A549 (cell line): Measurements from ENCODE around the gene JAKMIP1.

Source experiments
- BHLHE40 ChIP-seq: IDR thresholded peaks from 2 replicates; pipeline ENCODE4 v1.6.1; 2012; ENCODE audit warnings: low read depth, low read length, inconsistent platforms
- CTCF ChIP-seq: fragments of >200 bp; sonication (Bioruptor Twin); formaldehyde crosslinking; IDR thresholded peaks from 3 replicates; pipeline ENCODE4 v1.5.1; 2016
- EHMT2 ChIP-seq: fragments of 200-600 bp; sonication (generic); IDR thresholded peaks from 2 replicates; pipeline ENCODE4 v1.6.1; 2016; ENCODE audit warnings: antibody characterized with exemption, low read depth, mild to moderate bottlenecking, moderate library complexity
- EP300 ChIP-seq, 2 experiments: fragments of >200 bp; sonication (Bioruptor Twin); formaldehyde crosslinking; IDR thresholded peaks; 2 replicates in 1 of 2; 3 replicates in 1 of 2; pipeline ENCODE4 v1.6.1; 2016 to 2017
- JUNB ChIP-seq: fragments of >200 bp; sonication (Bioruptor Twin); formaldehyde crosslinking; IDR thresholded peaks from 2 replicates; pipeline ENCODE4 v1.6.1; 2016
- MAZ ChIP-seq: fragments of 150-350 bp; IDR thresholded peaks from 2 replicates; pipeline ENCODE4 v1.6.1; 2014; ENCODE audit warnings: antibody characterized with exemption, low read depth, low read length, borderline replicate concordance
- NFE2L2 ChIP-seq: fragments of 150-350 bp; conservative IDR thresholded peaks from 2 replicates; pipeline ENCODE4 v1.6.1; 2014; ENCODE audit warnings: low read length
- POLR2A ChIP-seq: IDR thresholded peaks from 2 replicates; pipeline ENCODE4 v1.6.1; 2012; ENCODE audit warnings: mild to moderate bottlenecking, low read length
- RAD21 ChIP-seq, 2 experiments: fragments of >200 bp in 1 of 2; sonication (Bioruptor Twin) in 1 of 2; formaldehyde crosslinking in 1 of 2; IDR thresholded peaks in 1 of 2; conservative IDR thresholded peaks in 1 of 2; 2 replicates in 1 of 2; 3 replicates in 1 of 2; pipeline ENCODE4 v1.6.1; 2012 to 2018; ENCODE audit warnings: inconsistent platforms in 1 of 2
- USF2 ChIP-seq: fragments of 450-650 bp; IDR thresholded peaks from 2 replicates; pipeline ENCODE4 v1.6.1; 2014; ENCODE audit warnings: antibody characterized with exemption

- TF ChIP-seq POLR2A = no peak
- TF ChIP-seq BHLHE40 = no peak
- no peak for TF ChIP-seq MAZ
- TF ChIP-seq USF2 = no peak
- TF ChIP-seq CTCF = no peak
- TF ChIP-seq EHMT2 = no peak
- no peak for TF ChIP-seq RAD21 (conservative IDR thresholded peaks at IDR 0.05 in 1 of 2, IDR thresholded peaks at IDR 0.05 in 1 of 2)
- no peak for TF ChIP-seq JUNB
- no peak for TF ChIP-seq NFE2L2
- TF ChIP-seq EP300 (IDR thresholded peaks at IDR 0.05) = no peak
These were observed 109.4 kb downstream of the JAKMIP1 start for GRCh38 chr4:6090931-6091330.
